ENCODE data around the gene ATG14. TPM values are rescaled to one million over a fixed set of nuclear protein-coding genes. Genes with fewer than 3 reads are reported as not detected.

ATG14 gene
- total RNA-seq, 1 donor = 11.6 TPM

GRCh38 chr14:55318694-55319093 is 92.9 kb downstream of the ATG14 start:
- TF ChIP-seq, protein P1, sequence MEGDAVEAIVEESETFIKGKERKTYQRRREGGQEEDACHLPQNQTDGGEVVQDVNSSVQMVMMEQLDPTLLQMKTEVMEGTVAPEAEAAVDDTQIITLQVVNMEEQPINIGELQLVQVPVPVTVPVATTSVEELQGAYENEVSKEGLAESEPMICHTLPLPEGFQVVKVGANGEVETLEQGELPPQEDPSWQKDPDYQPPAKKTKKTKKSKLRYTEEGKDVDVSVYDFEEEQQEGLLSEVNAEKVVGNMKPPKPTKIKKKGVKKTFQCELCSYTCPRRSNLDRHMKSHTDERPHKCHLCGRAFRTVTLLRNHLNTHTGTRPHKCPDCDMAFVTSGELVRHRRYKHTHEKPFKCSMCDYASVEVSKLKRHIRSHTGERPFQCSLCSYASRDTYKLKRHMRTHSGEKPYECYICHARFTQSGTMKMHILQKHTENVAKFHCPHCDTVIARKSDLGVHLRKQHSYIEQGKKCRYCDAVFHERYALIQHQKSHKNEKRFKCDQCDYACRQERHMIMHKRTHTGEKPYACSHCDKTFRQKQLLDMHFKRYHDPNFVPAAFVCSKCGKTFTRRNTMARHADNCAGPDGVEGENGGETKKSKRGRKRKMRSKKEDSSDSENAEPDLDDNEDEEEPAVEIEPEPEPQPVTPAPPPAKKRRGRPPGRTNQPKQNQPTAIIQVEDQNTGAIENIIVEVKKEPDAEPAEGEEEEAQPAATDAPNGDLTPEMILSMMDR (IDR thresholded peaks at IDR 0.05; ENCODE audit: insufficient read depth, low read length) = no peak
- no peak overlapping the region for H3K4me3 ChIP-seq (ENCODE audit: low read depth, low read length)
- DNase-seq (ENCODE audit: low read depth) = no peak

GRCh38 chr14:55317542-55318306 is 93.9 kb downstream of the ATG14 start:
- no peak overlapping the region for H3K4me3 ChIP-seq (ENCODE audit: low read depth, low read length)
- TF ChIP-seq, protein P1 (IDR thresholded peaks at IDR 0.05; ENCODE audit: insufficient read depth, low read length) = no peak

GRCh38 chr14:55316564-55316963 is 95.1 kb downstream of the ATG14 start:
- DNase-seq (ENCODE audit: low read depth) = no peak
- H3K4me3 ChIP-seq (ENCODE audit: low read depth, low read length) = no peak overlapping the region
- TF ChIP-seq, protein P1 (IDR thresholded peaks at IDR 0.05; ENCODE audit: insufficient read depth, low read length) = no peak

More at GRCh38 chr14:55317542-55318306, 93.9 kb downstream of the ATG14 start:
- no peak for DNase-seq (ENCODE audit: low read depth)

Small RNAs within 50 kb of the gene (small RNA-seq; reads per million reads assigned to genes)
- not detected for gene AL356801.1

Other genes starting within 250 kb of the ATG14 start
- gene DLGAP5, start 220.2 kb downstream of the ATG14 start, total RNA-seq (ENCODE audit: low replicate concordance) = 0.49 and 23.8 TPM in 2 replicates
- 19.7 and 26.5 TPM in 2 replicates for gene FBXO34, start 140.4 kb downstream of the ATG14 start, total RNA-seq (ENCODE audit: low replicate concordance)
- not detected in 2 replicates for gene TBPL2, start 28.8 kb upstream of the ATG14 start, total RNA-seq (ENCODE audit: low replicate concordance)
- 210 and 398 TPM in 2 replicates for gene KTN1, start 168.4 kb upstream of the ATG14 start, total RNA-seq (ENCODE audit: low replicate concordance)

Data from fibroblast of the aortic adventitia (primary cell).